ENCODE results near the gene GRIA1. TPM values are rescaled to one million over a fixed set of nuclear protein-coding genes. Genes with fewer than 3 reads are reported as not detected.

GRIA1 gene
- total RNA-seq, 2 donors from 2014 or later = 2.7 TPM; not detected in 1

- no peak for DNase-seq (ENCODE audit: low spot score)
- TF ChIP-seq CTCF (IDR thresholded peaks at IDR 0.05) (no peak), POLR2AphosphoS5 (IDR thresholded peaks at IDR 0.05) (no peak), POLR2A (IDR thresholded peaks at IDR 0.05) (no peak)
- H3K4me1 ChIP-seq (replicated peaks) = no peaks in the 10 kb centered on the region
- H3K36me3 ChIP-seq = no peaks in the 10 kb centered on the region
- H3K27me3 ChIP-seq (replicated peaks; ENCODE audit: insufficient read depth) = no peaks in the 10 kb centered on the region
- no peak overlapping the region for H3K27ac ChIP-seq
- H3K9me3 ChIP-seq = no peaks in the 10 kb centered on the region
- intact Hi-C loops (cut with DNase I) = no loop called here
- no peak overlapping the region for H3K4me3 ChIP-seq
- WGBS = 65% methylated on average over 1 of the region's 1 CpG
These were observed 69.5 kb downstream of the GRIA1 start for GRCh38 chr5:153559926-153560325.

GRCh38 chr5:153562189-153562588, 71.7 kb downstream of the GRIA1 start:
- Histone ChIP-seq H3K27me3 (replicated peaks; ENCODE audit: insufficient read depth) (no peaks in the 10 kb centered on the region), H3K36me3 (no peaks in the 10 kb centered on the region), H3K4me1 (replicated peaks) (no peaks in the 10 kb centered on the region), H3K4me3 (no peak overlapping the region), H3K27ac (no peak overlapping the region), H3K9me3 (no peaks in the 10 kb centered on the region)
- TF ChIP-seq POLR2AphosphoS5 (IDR thresholded peaks at IDR 0.05) (no peak), CTCF (IDR thresholded peaks at IDR 0.05) (no peak), POLR2A (IDR thresholded peaks at IDR 0.05) (no peak)
- 67% methylated on average over 1 of the region's 1 CpG for WGBS
- intact Hi-C loops (cut with DNase I) = no loop called here
- DNase-seq (ENCODE audit: low spot score) = no peak

GRCh38 chr5:153565822-153566221, 75.4 kb downstream of the GRIA1 start:
- Histone ChIP-seq H3K4me1 (replicated peaks) (no peaks in the 10 kb centered on the region), H3K9me3 (no peaks in the 10 kb centered on the region), H3K27ac (no peak overlapping the region), H3K36me3 (no peaks in the 10 kb centered on the region), H3K4me3 (no peak overlapping the region), H3K27me3 (replicated peaks; ENCODE audit: insufficient read depth) (no peaks in the 10 kb centered on the region)
- DNase-seq (ENCODE audit: low spot score) = no peak
- TF ChIP-seq POLR2AphosphoS5 (IDR thresholded peaks at IDR 0.05) = no peak
- TF ChIP-seq CTCF (IDR thresholded peaks at IDR 0.05) = no peak
- no peak for TF ChIP-seq POLR2A (IDR thresholded peaks at IDR 0.05)
- 93% methylated on average over 1 of the region's 1 CpG for WGBS
- intact Hi-C loops (cut with DNase I) = no loop called here

- intact Hi-C loops (cut with DNase I) = no loop called here
- TF ChIP-seq CTCF (IDR thresholded peaks at IDR 0.05) (no peak), POLR2A (IDR thresholded peaks at IDR 0.05) (no peak), POLR2AphosphoS5 (IDR thresholded peaks at IDR 0.05) (no peak)
- no peaks in the 10 kb centered on the region for H3K4me1 ChIP-seq (replicated peaks)
- H3K27ac ChIP-seq = no peak overlapping the region
- H3K27me3 ChIP-seq (replicated peaks; ENCODE audit: insufficient read depth) = no peaks in the 10 kb centered on the region
- no peaks in the 10 kb centered on the region for H3K36me3 ChIP-seq
- H3K9me3 ChIP-seq = no peaks in the 10 kb centered on the region
- DNase-seq (ENCODE audit: low spot score) = no peak
- no peak overlapping the region for H3K4me3 ChIP-seq
- WGBS = 13% methylated on average over 1 of the region's 1 CpG
These were observed 78.6 kb downstream of the GRIA1 start for GRCh38 chr5:153569036-153569435.

GRCh38 chr5:153571162-153571561, 80.7 kb downstream of the GRIA1 start:
- WGBS = 35% methylated on average over 2 of the region's 2 CpGs
- H3K36me3 ChIP-seq = no peaks in the 10 kb centered on the region
- no peak overlapping the region for H3K4me3 ChIP-seq
- H3K9me3 ChIP-seq = no peaks in the 10 kb centered on the region
- no peaks in the 10 kb centered on the region for H3K27me3 ChIP-seq (replicated peaks; ENCODE audit: insufficient read depth)
- no peak for DNase-seq (ENCODE audit: low spot score)
- intact Hi-C loops (cut with DNase I) = no loop called here
- H3K27ac ChIP-seq = no peak overlapping the region
- TF ChIP-seq CTCF (IDR thresholded peaks at IDR 0.05) = no peak
- no peak for TF ChIP-seq POLR2A (IDR thresholded peaks at IDR 0.05)
- no peak for TF ChIP-seq POLR2AphosphoS5 (IDR thresholded peaks at IDR 0.05)
- H3K4me1 ChIP-seq (replicated peaks) = no peaks in the 10 kb centered on the region
